DOHH2 (cell line): ENCODE results near the gene UBFD1.

Source experiments
- CTCF ChIP-seq: fragments of 200-600 bp; sonication (generic); IDR thresholded peaks from one replicate; pipeline ENCODE4 v1.5.1; 2014; ENCODE audit warnings: antibody characterized with exemption, mild to moderate bottlenecking, low read depth, low read length; ENCODE audit not compliant: poor library complexity, severe bottlenecking
- EZH2phosphoT487 ChIP-seq: fragments of 200-600 bp; sonication (generic); IDR thresholded peaks from 2 replicates; pipeline ENCODE4 v1.6.1; 2017; ENCODE audit warnings: borderline replicate concordance, mild to moderate bottlenecking, antibody characterized with exemption, low read length, moderate library complexity, mixed read lengths

DNA sequence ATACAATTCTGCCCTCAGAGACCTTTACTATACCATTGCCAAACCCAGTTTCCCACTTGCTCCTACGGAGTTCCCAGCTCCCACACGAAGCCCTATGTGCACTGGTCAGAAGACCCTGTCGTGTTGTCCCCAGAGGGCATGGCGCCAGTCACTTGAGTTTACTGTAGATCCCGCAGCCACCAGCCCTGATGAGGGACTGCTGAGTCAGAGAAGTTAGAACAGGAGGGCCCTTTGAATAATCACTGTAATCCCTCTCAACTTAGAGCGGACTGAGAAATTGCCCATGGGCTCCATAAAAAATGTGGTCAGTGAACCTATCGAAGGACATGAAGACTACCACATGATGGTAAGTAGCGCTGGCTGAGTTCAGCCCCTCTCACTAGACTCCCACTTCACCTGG is 9.2 kb downstream of the UBFD1 start:
- no peak for TF ChIP-seq CTCF
- TF ChIP-seq EZH2phosphoT487: no peak
